Activated CD8-positive, alpha-beta memory T cell treated with anti-CD3 and anti-CD28 coated beads, Interleukin-2, amount 50 U/mL, for 24 hours (primary cell): ENCODE results near the gene LGALS9.
"Not testable (repeated sequence)": the region's sequence is repeated elsewhere in the genome, so short reads cannot be mapped to it uniquely, and the experiment has no call there.

ENCODE experiments used
- DNase-seq: peaks from one replicate; pipeline ENCODE4 v3.0.0-alpha.2; 2020; ENCODE audit errors: extremely low read depth

LGALS9 gene

DNA sequence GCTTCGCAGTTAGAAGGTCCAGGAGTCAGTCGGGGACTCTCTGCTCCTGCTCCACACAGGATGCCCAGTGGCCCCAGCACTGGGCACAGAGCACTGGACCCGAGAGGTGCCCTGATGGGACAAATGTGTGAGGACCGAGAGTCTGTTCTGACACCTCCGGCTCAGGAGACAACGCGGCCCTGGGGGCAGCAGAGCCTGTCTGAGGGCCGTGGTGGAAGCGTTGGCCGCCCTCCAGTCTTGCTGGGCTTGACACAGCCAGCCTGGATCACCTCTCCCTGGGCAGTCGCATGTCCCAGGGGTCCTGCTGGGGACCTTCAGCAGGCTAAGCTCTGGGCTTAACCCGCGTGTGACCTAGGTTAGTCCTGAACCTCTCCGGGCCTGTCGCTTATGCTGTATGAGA lies 23.1 kb downstream of the LGALS9 start:
- no peak for DNase-seq

DNA sequence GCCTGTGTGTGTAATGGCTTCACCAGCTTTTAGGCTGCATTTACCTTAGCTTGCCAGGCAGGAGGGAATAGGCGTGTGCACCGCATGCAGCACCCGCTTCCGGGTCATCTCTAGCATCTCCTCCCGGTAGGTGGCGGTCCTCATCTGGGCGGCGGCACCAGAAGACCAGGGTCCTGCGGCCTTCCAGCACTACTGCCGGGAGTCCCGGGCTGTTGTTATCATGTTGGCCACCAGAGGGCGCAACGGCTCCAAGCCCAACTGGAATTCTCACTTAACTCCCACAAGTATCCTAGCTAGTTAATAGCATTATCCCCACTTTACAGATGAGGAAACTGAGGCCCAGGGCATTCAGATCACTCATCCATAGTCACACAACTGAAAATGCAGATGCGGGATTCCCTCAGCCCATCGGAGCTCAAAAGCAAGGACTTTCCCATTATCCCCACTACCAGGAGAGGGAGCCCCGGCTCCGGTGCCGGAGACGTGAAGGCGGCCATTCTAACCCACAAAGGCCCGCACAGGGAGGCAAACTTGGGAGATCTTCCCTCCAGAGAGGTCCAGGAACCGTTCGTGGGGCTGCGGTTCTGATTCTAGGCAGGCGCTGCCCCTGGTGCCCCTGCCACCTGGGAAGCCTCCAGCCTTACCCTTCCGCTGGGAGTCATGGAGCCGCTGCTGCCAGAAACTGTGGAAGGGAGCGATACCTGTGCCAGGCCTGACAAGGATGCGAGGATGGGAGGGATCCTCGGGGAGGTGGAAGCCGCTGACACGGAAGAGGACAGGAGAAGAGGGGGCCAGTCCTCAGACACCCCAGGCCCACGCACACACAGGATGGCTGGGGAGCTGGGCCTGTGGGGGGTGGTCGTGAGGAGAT lies 23.9 kb downstream of the LGALS9 start:
- peak; percentile 44 for DNase-seq

DNA sequence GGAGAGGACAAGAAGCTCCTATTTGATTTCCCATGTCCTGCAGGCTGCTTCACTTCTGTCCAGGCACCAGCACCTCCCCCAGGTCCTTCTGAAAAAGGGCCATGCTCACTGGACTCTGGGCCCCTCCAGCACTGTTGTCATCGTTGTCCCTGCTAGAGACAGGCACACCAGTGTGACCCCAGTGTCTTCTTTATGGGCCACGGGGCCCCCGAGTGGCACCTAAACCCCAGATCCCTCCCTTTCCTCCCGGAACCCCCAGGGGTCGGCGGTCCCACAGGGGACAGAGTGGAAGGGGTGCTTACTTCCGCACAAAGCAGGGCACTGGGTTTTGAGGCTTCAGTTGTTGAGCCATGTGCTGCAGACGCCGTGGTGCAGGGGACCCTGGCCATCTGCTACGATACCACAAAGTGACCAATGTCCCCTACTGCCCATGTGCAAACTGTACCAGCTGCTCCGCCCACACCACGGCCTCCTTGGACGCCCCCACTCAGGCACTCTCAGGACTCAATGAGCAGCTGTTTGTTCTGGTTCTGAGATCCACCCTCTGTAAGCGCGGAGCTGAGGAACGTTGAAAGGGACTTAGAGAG lies 24.6 kb downstream of the LGALS9 start:
- DNase-seq = not testable (repeated sequence)

DNA sequence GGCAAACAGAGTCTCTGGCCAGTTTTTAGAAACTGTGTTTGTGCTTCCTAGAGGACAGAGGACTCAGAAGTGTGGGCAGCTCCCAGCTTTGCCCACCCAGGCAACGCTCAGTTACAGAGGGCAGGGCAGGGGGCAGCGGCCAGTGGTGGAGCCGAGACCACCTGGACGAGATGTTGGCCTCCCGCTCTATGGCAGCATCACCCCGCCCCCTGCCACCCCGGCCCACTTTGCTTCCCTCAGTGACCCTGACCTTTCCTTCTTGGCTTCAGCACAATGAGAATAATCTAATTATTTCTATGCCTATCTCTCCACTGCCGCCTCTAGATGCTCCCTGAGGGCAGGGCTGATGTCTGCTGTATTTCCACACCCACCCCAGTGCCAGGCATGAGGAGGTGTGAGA lies 25.6 kb downstream of the LGALS9 start:
- DNase-seq = not testable (repeated sequence)

DNA sequence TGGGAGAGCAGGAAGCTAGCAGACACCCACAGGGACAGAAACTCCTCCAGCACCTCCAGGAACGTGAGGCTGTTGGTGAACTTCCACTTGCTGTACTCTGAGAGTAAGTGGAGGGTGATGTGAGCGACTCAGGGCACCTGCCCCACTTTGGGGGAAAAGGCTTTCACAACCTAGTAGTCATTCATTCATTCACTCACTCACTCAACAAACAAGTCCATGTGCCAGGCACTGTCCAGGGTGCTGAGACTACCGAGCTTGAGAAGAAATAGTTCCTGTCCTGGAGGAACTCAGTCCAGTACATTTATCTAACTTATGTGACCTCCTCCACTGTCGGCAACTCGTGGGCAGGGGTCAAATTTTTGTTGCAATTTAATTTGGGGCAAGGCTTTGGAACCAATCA lies 26.6 kb downstream of the LGALS9 start:
- no peak for DNase-seq

DNA sequence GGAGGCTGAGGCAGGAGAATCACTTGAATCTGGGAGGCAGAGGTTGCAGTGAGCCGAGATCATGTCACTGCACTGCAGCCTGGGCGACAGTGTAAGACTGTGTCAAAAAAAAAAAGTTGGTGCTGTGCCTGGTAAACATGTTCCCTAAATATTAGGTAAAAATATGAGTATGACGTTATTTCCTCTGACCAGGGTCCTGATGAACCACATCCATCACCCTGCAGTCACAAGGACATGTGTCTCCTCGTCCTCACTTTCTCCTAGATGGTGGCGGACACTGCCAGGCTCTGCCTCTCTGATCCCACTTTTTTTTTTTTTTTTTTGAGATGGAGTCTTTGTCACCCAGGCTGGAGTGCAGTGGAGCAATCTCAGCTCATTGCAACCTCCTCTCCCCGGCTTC lies 28.7 kb downstream of the LGALS9 start:
- no peak for DNase-seq

DNA sequence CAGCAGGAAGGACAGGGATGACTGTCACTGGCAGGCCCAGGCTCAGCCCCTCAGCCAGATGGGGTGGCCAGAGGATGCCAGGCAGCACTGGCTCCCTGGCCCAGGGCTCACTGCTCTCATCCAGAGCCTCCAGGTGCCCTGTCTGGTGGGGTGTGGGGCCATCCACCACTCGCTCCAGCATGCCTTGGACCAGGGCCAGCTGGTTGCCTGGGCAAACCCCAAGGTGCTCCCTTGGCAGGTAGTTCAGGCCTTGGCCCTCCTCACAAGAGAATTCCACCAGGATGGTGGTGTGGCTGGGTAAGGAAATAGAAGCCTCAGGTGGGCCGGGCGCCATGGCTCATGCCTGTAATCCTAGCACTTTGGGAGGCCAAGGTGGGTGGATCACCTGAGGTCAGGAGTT lies 29.4 kb downstream of the LGALS9 start:
- no peak for DNase-seq

DNA sequence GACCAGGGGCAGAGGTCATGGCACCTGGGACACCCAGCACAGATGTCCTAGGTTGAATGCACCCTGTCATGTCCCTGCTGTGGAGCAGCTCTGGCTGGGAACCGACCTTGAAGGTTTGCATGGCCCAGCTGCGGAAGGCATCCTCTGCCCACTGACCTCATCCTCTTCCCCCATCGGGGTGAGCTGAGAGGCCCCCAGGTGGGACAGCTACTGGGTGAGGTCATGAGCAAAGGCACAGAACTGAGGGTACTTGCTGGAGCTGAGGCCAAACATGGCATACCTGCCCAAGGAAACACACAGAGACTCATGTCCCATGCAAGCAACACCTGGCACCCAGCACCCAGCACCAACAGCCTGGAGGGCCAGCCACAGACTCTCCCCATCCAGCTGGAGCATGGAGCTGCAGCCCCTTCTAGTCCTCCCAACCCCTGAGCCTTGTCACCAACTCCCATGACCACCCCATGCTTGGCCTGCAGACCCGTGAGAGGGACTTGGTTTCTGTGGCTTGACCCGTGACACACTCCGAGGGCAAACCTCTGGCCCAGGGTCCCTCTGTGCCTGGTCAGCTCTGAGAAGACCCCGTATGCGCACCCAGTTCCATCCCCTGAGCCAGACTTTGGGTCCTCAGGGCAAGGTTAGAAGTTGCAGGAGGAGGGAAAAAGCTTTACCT lies 33.1 kb downstream of the LGALS9 start:
- no peak for DNase-seq

DNA sequence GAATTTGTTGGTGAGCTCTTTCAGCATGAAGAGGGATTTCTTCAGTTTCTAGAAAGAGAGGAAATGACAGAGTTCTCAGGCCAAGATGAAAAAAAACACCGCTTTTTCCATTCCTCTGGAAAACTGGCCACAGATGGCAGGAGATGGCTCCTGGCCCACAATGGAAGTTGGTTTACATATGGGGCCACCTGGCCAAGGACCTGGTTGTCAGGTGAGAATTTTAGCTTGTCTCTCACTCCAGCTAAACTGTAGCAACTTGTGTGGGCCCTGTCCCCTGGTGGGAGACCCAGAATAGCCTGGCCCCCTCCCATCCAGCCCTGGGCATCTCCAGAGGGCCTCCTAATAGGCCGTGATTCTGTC lies 33.6 kb downstream of the LGALS9 start:
- DNase-seq = no peak

DNA sequence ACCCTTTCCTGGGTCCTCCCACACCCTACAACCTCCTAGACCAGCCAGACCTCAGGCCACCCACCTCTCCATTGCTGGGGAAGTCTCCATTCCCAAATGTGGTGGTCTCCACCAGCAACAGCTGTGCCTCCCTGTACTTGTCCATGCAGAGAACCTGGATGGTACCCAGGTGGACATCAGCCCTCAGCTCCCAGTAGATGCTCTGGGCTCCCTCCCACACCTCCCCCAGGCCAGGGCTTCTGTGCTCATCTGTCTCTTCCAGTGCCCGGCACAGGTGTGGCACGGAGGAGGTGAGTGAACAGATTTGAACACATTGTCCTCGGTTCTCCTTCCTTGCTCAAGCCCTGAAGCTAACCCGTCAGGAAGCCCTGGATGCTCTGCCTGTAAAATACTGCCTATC lies 34.6 kb downstream of the LGALS9 start:
- no peak for DNase-seq

DNA sequence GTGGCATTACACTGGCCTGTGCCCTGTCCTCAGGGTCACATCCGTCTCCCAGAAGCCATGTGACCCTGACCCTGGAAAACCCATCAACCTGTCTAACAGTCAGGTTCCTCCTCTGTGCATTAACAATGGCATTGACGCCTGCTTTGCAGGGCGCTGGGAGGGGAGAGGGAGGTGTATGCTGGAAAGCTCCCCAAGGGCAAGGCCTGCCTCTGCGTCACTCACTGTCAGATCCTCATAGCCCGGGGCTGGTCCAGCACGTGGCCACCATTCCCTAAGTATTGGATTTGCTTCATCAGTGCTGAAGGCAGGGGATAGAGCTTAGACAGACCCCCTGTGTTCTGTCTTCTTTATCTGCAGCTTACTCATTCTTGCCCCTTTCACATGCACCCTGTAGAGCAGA lies 35.3 kb downstream of the LGALS9 start:
- DNase-seq = not testable (repeated sequence)

DNA sequence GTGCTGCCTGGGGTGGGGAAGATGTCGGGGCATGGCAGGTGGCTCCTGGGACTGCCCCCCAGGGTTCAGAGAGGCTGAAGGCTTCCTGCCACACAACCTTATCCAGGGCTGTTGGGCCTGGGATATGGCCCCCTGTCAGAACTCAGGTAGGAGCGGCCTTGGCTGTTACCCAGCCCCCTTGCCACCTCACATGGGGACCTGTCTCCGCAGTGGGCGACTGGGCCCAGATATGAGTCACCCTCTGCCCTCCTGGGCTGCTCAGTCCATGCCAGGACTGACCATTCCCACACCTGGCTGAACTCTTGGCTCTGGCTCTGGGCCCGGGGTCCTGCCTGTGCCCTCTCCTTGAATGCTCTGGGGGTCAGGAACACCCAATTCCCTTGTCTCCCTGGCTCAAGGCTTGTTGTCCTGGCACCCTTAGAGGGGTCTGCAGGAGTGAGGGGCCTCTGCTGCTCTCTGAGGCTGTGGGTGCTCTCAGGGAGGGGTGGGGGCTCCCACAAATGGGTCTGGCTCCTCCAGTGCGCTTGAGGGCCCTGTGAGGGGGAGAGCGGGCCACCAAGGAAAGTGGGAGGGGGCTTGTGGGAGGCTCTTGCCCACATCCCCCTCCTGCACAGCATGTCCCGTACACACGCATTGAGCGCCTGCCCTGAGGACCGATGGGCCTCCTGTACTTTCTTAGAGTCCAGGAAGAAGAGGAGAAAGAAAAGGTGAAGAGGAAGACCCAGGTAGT lies 36.0 kb downstream of the LGALS9 start:
- no peak for DNase-seq

DNA sequence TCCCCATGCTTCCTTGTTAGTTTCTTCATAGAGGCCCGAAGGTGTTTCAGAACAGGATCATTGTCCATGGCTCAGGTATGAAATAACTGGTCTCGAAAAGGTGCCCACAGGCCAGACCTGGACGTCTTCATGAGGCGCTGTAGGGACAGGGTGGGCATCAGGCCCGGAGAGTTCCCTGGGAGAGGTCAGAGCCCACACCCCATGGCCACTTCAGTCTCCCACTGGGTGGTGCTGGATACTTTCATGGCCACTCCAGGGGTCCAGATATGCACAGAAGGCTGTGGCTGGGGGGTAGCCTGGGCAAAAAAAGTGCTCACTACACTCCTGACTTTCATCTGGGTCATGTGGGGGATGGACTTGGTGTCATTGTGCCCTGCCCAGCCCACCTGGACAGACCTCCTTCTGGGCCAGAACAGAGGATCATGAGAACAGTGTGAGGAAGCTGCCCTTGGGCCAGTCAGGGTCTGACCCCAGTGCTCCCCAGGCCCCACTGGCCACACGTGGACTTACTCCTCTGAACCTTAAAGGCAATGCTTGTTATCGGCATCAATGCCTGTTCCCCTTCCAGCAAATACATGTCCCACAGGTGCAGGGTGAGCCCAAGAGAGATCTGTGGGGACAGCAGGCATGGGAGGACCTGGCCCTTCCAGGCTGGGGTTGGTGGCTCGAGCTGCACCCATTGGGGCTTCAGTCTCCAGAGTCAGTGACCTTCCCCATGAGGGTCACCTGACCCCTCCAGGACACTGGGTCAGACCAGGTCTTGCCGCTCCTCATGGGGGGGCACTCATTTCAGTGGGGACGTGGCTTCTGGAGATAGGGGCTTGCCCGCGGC lies 36.9 kb downstream of the LGALS9 start:
- no peak for DNase-seq

DNA sequence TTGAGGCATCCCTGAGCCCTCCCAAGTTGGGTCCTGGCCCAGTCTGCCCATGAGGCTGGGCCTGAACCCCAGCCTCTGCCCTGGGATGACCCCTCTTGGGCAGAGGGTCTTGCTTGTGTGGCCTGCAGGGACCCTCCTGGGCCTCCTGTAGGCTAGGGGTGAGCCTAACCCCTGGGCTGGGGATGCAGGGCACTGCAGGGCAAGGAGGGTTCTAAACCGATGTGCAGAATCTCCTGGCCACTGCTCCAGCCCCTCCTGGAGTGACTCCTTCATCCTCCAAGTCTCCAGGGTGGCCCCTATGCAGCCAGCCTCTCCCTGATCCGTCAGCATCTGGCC lies 37.5 kb downstream of the LGALS9 start:
- DNase-seq = no peak

DNA sequence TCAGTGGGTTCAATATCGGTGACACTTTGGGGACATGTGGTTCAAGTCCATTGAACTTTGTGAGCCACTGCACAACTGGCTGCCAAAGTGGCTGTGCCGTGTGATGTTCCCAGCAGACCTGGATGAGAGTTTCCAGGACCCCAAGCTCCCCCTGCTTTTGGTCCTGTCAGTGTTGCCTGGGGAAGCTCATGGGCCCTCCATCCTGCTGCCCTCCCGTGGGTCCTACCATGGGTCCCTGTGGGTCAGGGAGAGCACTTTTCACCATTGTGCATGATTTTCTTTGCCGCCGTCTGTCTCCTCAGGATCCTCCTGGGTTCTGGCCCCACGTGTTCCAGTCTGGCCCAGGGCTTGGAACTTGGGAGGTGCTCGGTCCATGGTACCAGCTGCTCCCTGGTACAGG lies 38.1 kb downstream of the LGALS9 start:
- DNase-seq = no peak

DNA sequence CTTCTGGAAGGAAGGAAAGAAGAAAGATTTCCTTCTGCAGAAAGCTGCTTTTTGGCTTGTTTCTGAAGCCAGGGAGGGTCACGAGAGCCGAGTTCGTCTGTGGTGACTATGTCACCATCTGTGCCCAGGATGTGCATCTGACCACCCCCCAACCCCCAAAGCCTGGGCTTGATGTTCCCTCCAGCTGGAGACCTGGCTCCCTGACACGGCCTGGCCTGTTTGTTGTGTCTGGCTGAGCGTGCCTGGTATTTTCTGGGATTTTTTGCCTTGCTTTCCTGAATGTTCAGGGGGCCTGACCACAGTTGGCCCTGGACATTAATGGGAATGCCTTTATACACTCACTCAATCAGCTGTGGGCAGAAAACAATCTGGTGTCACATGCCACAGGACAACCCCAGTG lies 38.9 kb downstream of the LGALS9 start:
- DNase-seq = no peak

DNA sequence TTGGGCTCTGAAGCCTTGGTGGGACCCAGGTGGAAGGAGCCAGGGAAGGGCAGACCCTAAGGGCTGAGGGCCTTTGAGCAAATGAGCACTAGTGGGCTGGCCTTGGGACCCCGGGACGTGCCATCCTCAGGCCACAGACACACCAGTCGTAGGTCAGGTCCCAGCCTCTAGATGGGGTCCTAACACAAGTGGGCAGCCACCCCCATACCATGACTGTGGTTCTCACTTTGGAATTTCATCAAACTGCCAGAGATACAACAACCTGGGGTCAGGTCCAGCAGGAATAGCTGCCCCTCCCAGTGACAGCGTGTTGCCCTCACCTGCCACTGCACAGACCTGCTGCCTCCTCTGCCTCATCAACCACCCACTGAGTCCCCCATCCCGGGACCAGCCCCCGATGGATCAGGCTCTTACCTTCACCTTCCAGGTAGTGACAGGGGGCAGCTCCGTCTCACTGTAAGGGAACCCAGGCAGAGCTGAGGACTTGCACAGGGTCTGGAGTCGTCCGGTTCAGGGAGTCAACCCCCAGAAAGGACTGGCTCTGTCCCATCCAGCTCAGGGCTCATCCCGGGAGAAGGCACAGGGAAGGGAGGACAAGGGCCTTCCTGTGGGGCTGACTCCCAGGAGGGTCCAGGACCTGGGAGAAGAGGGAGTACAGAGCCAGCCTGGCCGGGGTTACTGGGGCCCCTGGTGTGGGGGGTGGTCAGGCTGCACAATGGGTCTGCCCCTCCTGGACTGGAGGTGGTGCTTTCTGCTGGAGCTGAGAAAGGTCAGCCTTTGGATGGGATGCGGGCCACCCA lies 40.0 kb downstream of the LGALS9 start:
- DNase-seq = no peak

DNA sequence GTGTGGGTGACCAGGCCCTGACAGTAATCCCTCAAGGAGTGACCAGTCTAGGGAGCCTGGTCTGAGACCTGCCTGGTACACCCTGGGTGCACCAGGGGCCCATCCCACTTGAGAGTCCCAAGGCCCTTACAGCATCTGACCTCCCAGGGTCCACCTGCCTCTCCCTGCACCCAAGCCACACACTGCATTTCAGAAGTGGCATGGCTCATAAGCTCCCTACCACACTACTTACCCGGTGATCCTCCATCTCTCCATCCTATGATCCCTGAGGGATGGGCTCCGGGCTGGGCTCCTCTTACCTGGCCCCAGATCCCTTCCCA lies 40.6 kb downstream of the LGALS9 start:
- DNase-seq = no peak

DNA sequence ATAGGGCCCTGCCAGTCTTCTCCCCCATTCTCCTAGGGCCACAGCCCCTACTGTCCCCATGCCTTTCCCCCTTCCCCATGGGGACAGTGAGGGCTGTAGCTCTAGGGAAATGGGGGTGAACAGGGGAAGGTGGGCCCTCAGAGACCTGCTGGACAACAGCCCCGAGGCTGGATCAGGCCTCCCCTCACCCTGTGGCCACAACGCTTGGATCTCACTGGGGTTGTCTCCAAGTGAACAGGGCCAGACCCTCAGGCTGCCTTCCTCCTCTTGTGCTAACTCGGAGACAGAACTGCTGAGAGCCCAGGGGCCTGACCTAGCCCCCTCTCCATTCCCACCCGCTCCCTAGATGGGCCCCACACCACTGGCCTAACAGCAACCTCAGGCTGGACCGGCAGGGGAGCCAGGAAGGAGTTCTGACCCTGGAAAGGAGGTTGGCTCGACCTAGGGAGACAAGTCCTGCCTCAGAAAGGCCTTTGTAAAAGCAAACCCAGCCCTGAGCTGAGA lies 41.0 kb downstream of the LGALS9 start:
- not testable (repeated sequence) for DNase-seq

DNA sequence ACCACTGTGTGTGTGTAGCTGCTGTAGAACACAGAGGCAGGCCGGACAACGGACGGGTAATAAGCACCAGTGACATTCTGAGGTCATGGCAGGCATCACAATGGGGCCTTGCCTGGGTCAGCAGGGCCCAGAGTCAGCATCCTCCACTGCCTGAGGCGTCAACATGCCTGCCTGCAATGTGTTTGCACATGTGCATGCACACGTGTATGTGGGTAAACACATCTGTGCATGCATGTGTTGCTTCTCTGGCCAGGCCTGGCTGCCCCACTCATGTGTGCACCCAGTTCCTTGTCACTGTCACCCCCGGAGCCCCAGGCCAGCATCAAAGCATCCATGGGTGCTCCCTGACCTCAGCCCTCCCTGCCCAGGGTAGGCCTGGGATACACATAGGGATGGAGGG lies 43.3 kb downstream of the LGALS9 start:
- no peak for DNase-seq

DNA sequence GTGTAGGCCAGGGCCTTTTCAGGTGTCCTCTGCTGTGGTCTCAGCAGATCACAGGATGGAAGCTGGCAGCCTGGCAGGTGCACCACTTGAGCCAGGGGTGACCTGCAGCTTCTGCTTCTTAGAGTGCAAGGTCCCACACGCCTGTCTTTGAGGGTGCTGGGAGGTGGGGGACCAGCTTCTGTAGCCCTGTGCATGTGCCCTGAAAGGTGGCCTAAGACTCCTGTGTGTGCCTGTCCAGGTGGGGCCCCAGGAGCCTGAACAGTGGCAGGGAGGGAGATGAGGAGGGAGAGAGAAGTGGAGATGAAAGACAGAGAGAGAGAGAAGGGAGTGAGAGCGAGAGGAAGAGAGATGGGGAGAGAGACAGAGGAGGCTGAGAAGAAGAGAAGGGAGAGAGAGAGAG lies 46.2 kb downstream of the LGALS9 start:
- DNase-seq = no peak
